Smooth muscle cell (in vitro differentiated cells): Measurements from ENCODE around the gene RBPJ. TPM values are rescaled to one million over a fixed set of nuclear protein-coding genes. Genes with fewer than 3 reads are reported as not detected.

Experiments used
- DNase-seq: peaks from one replicate; lab custom pipeline; 2025; ENCODE audit not compliant: unreplicated experiment; lab: John Stamatoyannopoulos, UW
- H2AFZ ChIP-seq: fragments of 200-600 bp; sonication (generic); 2 replicates; pipeline ENCODE4 v1.6.0; 2016; ENCODE audit warnings: antibody characterized with exemption, low read depth, mild to moderate bottlenecking
- H3F3A ChIP-seq: fragments of 200-600 bp; sonication (generic); 2 replicates; pipeline ENCODE4 v1.6.0; 2017; ENCODE audit warnings: antibody characterized with exemption, low read depth
- H3K27ac ChIP-seq: fragments of 200-600 bp; sonication (generic); 2 replicates; pipeline ENCODE4 v1.5.1; 2016; ENCODE audit warnings: low read depth, mild to moderate bottlenecking
- H3K27me3 ChIP-seq: fragments of 200-600 bp; sonication (generic); 2 replicates; pipeline ENCODE4 v1.6.1; 2016; ENCODE audit warnings: low read depth, mild to moderate bottlenecking
- H3K36me3 ChIP-seq: fragments of 200-600 bp; sonication (generic); 2 replicates; pipeline ENCODE4 v1.5.1; 2016; ENCODE audit warnings: low read depth
- H3K4me1 ChIP-seq: fragments of 200-600 bp; sonication (generic); 2 replicates; pipeline ENCODE4 v1.5.1; 2016; ENCODE audit warnings: low read depth
- H3K4me2 ChIP-seq: fragments of 200-600 bp; sonication (generic); 2 replicates; pipeline ENCODE4 v1.6.0; 2016; ENCODE audit warnings: mild to moderate bottlenecking
- H3K4me3 ChIP-seq: fragments of 200-600 bp; sonication (generic); 2 replicates; pipeline ENCODE4 v1.5.1; 2016; ENCODE audit warnings: mild to moderate bottlenecking
- H3K79me2 ChIP-seq: fragments of 200-600 bp; sonication (generic); 2 replicates; pipeline ENCODE4 v1.6.0; 2016; ENCODE audit warnings: low read depth, mild to moderate bottlenecking
- H3K9ac ChIP-seq: fragments of 200-600 bp; sonication (generic); 2 replicates; pipeline ENCODE4 v1.6.0; 2016; ENCODE audit warnings: low read depth
- H3K9me3 ChIP-seq: fragments of 200-600 bp; sonication (generic); replicated peaks from 2 replicates; pipeline ENCODE4 v1.5.1; 2016; ENCODE audit warnings: low read depth
- H4K20me1 ChIP-seq: fragments of 200-600 bp; sonication (generic); 2 replicates; pipeline ENCODE4 v1.6.0; 2016; ENCODE audit warnings: low read depth
- WGBS: methylation state at CpG from one replicate; pipeline ENCODE4 v1.1.7; 2016; ENCODE audit warnings: low lambda C conversion rate; 5-methylcytosine and 5-hydroxymethylcytosine counted together
- polyA plus RNA-seq: library from polyadenylated mRNA; unstranded; fragments of >200 nt; fragmentation: Nextera tagmentation; extraction: Ambion mirVana; gene quantifications from 2 replicates; pipeline ENCODE4 v1.2.1, GENCODE V29; 2016
- total RNA-seq: library from RNA; depleted of rRNA; stranded (reverse); fragments of >200 nt; gene quantifications from 2 replicates; pipeline ENCODE4 v1.2.3, GENCODE V29; 2014
- TF ChIP-seq, protein P1 (sequence below): fragments of 200-600 bp; sonication (generic); IDR thresholded peaks from 2 replicates; pipeline ENCODE4 v1.5.1; 2017; ENCODE audit warnings: borderline replicate concordance, mild to moderate bottlenecking, antibody characterized with exemption; ENCODE audit not compliant: insufficient read depth, poor library complexity, severe bottlenecking

RBPJ gene
- total and polyA plus RNA-seq, 2 experiments from 2014 or later = 96.9 to 137 TPM

DNA sequence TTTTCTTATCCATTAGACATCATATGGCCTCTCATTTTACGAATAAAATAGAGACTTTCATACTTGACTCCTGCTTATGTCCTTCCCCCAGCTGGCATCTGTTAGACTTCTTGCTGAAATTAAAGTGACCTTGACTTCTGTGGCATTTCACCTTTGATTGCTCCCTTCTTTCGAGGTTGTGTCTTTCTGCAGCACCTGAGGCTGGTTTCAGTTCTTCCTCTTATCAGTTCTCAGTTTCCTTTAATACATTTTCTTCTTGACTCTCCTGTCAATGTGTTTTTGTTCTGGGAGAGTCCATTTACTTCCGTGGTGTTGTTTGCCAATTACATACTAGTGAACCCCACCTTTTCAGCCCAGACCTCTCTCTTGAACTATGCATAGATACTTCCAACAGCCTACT, 81.6 kb downstream of the RBPJ start:
- Histone ChIP-seq H3K27me3 (no peaks in the 10 kb centered on the region), H3K4me2 (no peak overlapping the region), H4K20me1 (peaks cover 10% of the 10 kb centered on the region), H3F3A (no peaks in the 10 kb centered on the region), H3K4me3 (no peak overlapping the region), H3K79me2 (peaks cover 39% of the 10 kb centered on the region), H3K4me1 (peaks cover 15% of the 10 kb centered on the region), H3K36me3 (peaks cover 5% of the 10 kb centered on the region), H3K27ac (no peak overlapping the region), H3K9me3 (peaks cover 6% of the 10 kb centered on the region), H2AFZ (no peak overlapping the region), H3K9ac (no peak overlapping the region)
- TF ChIP-seq, protein P1, sequence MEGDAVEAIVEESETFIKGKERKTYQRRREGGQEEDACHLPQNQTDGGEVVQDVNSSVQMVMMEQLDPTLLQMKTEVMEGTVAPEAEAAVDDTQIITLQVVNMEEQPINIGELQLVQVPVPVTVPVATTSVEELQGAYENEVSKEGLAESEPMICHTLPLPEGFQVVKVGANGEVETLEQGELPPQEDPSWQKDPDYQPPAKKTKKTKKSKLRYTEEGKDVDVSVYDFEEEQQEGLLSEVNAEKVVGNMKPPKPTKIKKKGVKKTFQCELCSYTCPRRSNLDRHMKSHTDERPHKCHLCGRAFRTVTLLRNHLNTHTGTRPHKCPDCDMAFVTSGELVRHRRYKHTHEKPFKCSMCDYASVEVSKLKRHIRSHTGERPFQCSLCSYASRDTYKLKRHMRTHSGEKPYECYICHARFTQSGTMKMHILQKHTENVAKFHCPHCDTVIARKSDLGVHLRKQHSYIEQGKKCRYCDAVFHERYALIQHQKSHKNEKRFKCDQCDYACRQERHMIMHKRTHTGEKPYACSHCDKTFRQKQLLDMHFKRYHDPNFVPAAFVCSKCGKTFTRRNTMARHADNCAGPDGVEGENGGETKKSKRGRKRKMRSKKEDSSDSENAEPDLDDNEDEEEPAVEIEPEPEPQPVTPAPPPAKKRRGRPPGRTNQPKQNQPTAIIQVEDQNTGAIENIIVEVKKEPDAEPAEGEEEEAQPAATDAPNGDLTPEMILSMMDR = no peak
- 95% methylated on average over 3 of the region's 3 CpGs for WGBS
- DNase-seq = no peak

DNA sequence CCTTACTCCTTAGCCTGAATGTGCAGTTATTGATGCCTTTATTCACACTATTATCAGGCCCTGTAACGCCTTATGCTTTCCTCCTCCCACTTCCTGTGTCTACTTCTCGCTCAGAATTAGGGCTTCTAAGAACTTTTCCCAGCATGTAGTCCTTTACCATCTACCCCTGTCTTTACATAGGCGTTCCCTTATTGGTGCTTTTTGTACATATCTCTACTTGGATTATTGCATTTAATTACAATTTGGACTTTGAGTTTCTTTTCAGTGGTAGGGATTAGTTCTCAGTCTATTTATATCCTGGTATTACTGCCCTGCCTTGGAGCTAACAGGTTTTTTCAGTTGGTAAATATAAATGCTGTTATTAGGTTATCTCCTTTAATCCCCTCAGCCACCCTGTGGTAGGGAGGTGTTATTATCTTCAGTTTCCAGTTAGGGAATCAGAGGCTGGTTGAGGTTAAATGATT, 84.0 kb downstream of the RBPJ start:
- Histone ChIP-seq H4K20me1 (peaks cover under 1% of the 10 kb centered on the region), H3F3A (no peaks in the 10 kb centered on the region), H3K36me3 (peaks cover 5% of the 10 kb centered on the region), H3K27me3 (no peaks in the 10 kb centered on the region), H3K27ac (peak overlapping the region; percentile 87), H2AFZ (no peak overlapping the region), H3K79me2 (peaks cover 50% of the 10 kb centered on the region), H3K9me3 (peaks cover 6% of the 10 kb centered on the region), H3K4me2 (peak overlapping the region; percentile 18), H3K4me1 (peaks cover 20% of the 10 kb centered on the region), H3K4me3 (no peak overlapping the region), H3K9ac (no peak overlapping the region)
- 73% methylated on average over 3 of the region's 3 CpGs for WGBS
- TF ChIP-seq, protein P1 = peak; percentile 9
- no peak for DNase-seq

- TF ChIP-seq, protein P1 = no peak
- H3K36me3 ChIP-seq = peaks cover 5% of the 10 kb centered on the region
- no peaks in the 10 kb centered on the region for H3F3A ChIP-seq
- peak overlapping the region; percentile 82 for H3K9ac ChIP-seq
- WGBS = 78% methylated on average over 4 of the region's 4 CpGs
- H3K9me3 ChIP-seq = peaks cover 6% of the 10 kb centered on the region
- peak overlapping the region; percentile 87 for H3K27ac ChIP-seq
- no peaks in the 10 kb centered on the region for H3K27me3 ChIP-seq
- H3K4me3 ChIP-seq = no peak overlapping the region
- H2AFZ ChIP-seq = no peak overlapping the region
- no peak for DNase-seq
- H3K79me2 ChIP-seq = peaks cover 56% of the 10 kb centered on the region
- H3K4me1 ChIP-seq = peaks cover 20% of the 10 kb centered on the region
- peaks cover 4% of the 10 kb centered on the region for H4K20me1 ChIP-seq
- peak overlapping the region; percentile 23 for H3K4me2 ChIP-seq
Observed at GRCh38 chr4:26406346-26406975, 85.6 kb downstream of the RBPJ start.

GRCh38 chr4:26407476-26407875, 86.7 kb downstream of the RBPJ start:
- Histone ChIP-seq H2AFZ (no peak overlapping the region), H3K27ac (peak overlapping the region; percentile 87), H3K4me2 (peak overlapping the region; percentile 23), H3K36me3 (peaks cover 5% of the 10 kb centered on the region), H3F3A (no peaks in the 10 kb centered on the region), H3K4me3 (no peak overlapping the region), H3K9ac (peak overlapping the region; percentile 82), H3K9me3 (peaks cover 6% of the 10 kb centered on the region), H3K4me1 (peaks cover 20% of the 10 kb centered on the region), H3K79me2 (peaks cover 63% of the 10 kb centered on the region), H3K27me3 (no peaks in the 10 kb centered on the region), H4K20me1 (peaks cover 8% of the 10 kb centered on the region)
- 88% methylated on average over 1 of the region's 1 CpG for WGBS
- no peak for DNase-seq
- TF ChIP-seq, protein P1 = no peak
